WTC11 (cell line): ENCODE data around the gene NRXN3. TPM values are rescaled to one million over a fixed set of nuclear protein-coding genes. Genes with fewer than 3 reads are reported as not detected.

Source experiments
- ATAC-seq: fragments of 200-7000 bp; cut with Tn5 transposase; 2 replicates; pipeline ENCODE4 v1.10.0; 2021; ENCODE audit warnings: mild to moderate bottlenecking, moderate library complexity
- CTCF ChIA-PET: fragments of 300-600 bp; sonication (Branson Sonifier 250); formaldehyde crosslinking; loops from one replicate; lab custom pipeline; 2021; ENCODE audit warnings: antibody characterized with exemption; lab: Charles Lee
- POLR2A ChIA-PET: fragments of 350-600 bp; sonication (Branson Sonifier 250); formaldehyde crosslinking; loops from one replicate; lab custom pipeline; 2021; ENCODE audit warnings: antibody characterized with exemption; lab: Charles Lee
- DNase-seq: peaks from one replicate; pipeline ENCODE4 v3.0.0; 2021; ENCODE audit warnings: low spot score
- H3K27ac Mint-ChIP-seq: 2 replicates; pipeline ENCODE4 v1.8.0; 2021; ENCODE audit warnings: mixed read lengths
- H3K27me3 Mint-ChIP-seq: 2 replicates; pipeline ENCODE4 v1.8.0; 2021; ENCODE audit warnings: low read depth, mild to moderate bottlenecking, moderate library complexity, mixed read lengths
- H3K36me3 Mint-ChIP-seq: 2 replicates; pipeline ENCODE4 v1.8.0; 2021; ENCODE audit warnings: mixed read lengths
- H3K4me1 Mint-ChIP-seq: 2 replicates; pipeline ENCODE4 v1.8.0; 2022; ENCODE audit warnings: mixed read lengths
- H3K4me3 Mint-ChIP-seq: 2 replicates; pipeline ENCODE4 v1.8.0; 2021; ENCODE audit warnings: mild to moderate bottlenecking, moderate library complexity, mixed read lengths
- H3K9me3 Mint-ChIP-seq: 2 replicates; pipeline ENCODE4 v1.8.0; 2021; ENCODE audit warnings: mixed read lengths
- CREB1 ChIP-seq: sonication (generic); formaldehyde crosslinking; IDR thresholded peaks from 2 replicates; pipeline ENCODE4 v1.8.0; 2023; ENCODE audit warnings: mild to moderate bottlenecking, missing genetic modification reagents
- ESRRA ChIP-seq: sonication (generic); formaldehyde crosslinking; IDR thresholded peaks from 2 replicates; pipeline ENCODE4 v1.8.1; 2022; ENCODE audit warnings: mild to moderate bottlenecking, missing genetic modification reagents, borderline replicate concordance
- GABPB1 ChIP-seq: sonication (generic); formaldehyde crosslinking; IDR thresholded peaks from 2 replicates; pipeline ENCODE4 v1.8.1; 2023; ENCODE audit warnings: mild to moderate bottlenecking, missing genetic modification reagents
- GRHL2 ChIP-seq: fragments of 250-450 bp; sonication (Bioruptor Pico); IDR thresholded peaks from 2 replicates; pipeline ENCODE4 v1.8.0; 2022; ENCODE audit warnings: mild to moderate bottlenecking, moderate library complexity; ENCODE audit not compliant: insufficient replicate concordance, severe bottlenecking
- NR2C2 ChIP-seq: sonication (generic); formaldehyde crosslinking; IDR thresholded peaks from 2 replicates; pipeline ENCODE4 v1.8.0; 2022; ENCODE audit warnings: mild to moderate bottlenecking, missing genetic modification reagents
- OVOL2 ChIP-seq: fragments of 250-450 bp; sonication (Bioruptor Pico); IDR thresholded peaks from 2 replicates; pipeline ENCODE4 v1.9.0; 2021; ENCODE audit warnings: mild to moderate bottlenecking, borderline replicate concordance
- RELA ChIP-seq: sonication (generic); formaldehyde crosslinking; IDR thresholded peaks from 2 replicates; pipeline ENCODE4 v1.8.1; 2022; ENCODE audit warnings: missing genetic modification reagents, mild to moderate bottlenecking, borderline replicate concordance
- RORB ChIP-seq: fragments of 250-450 bp; sonication (Bioruptor Pico); IDR thresholded peaks from 2 replicates; pipeline ENCODE4 v1.9.0; 2021; ENCODE audit warnings: mild to moderate bottlenecking
- TEAD1 ChIP-seq: sonication (generic); formaldehyde crosslinking; IDR thresholded peaks from 2 replicates; pipeline ENCODE4 v1.8.0; 2022; ENCODE audit warnings: mild to moderate bottlenecking, missing genetic modification reagents
- ZNF263 ChIP-seq: sonication (generic); formaldehyde crosslinking; IDR thresholded peaks from 2 replicates; pipeline ENCODE4 v1.8.1; 2022; ENCODE audit warnings: low read depth, mild to moderate bottlenecking, moderate library complexity, missing genetic modification reagents
- ZNF396 ChIP-seq: fragments of 250-450 bp; sonication (Bioruptor Pico); IDR thresholded peaks from 2 replicates; pipeline ENCODE4 v1.8.0; 2021; ENCODE audit warnings: mild to moderate bottlenecking, moderate library complexity, borderline replicate concordance
- total RNA-seq: library from RNA; stranded (reverse); gene quantifications from 3 replicates; pipeline ENCODE4 v1.2.3, GENCODE V29; 2021
- TF ChIP-seq, protein P1 (sequence below): fragments of 250-450 bp; sonication (Bioruptor Pico); conservative IDR thresholded peaks from 2 replicates; pipeline ENCODE4 v1.9.0; 2021; ENCODE audit warnings: mild to moderate bottlenecking
- TF ChIP-seq, protein P2 (sequence below): sonication (generic); formaldehyde crosslinking; IDR thresholded peaks from 2 replicates; pipeline ENCODE4 v1.8.1; 2023; ENCODE audit warnings: mild to moderate bottlenecking, missing genetic modification reagents
- TF ChIP-seq, protein P3 (sequence below): fragments of 200-600 bp; IDR thresholded peaks from 2 replicates; pipeline ENCODE4 v1.8.0; 2022; ENCODE audit warnings: antibody characterized with exemption
- TF ChIP-seq, protein P4 (sequence below): fragments of 250-450 bp; sonication (Bioruptor Pico); IDR thresholded peaks from 2 replicates; pipeline ENCODE4 v1.9.0; 2021; ENCODE audit warnings: mild to moderate bottlenecking
- TF ChIP-seq, protein P5 (sequence below): sonication (generic); formaldehyde crosslinking; IDR thresholded peaks from 2 replicates; pipeline ENCODE4 v1.8.1; 2023; ENCODE audit warnings: mild to moderate bottlenecking, missing genetic modification reagents, moderate library complexity
- TF ChIP-seq, protein P6 (sequence below): sonication (generic); formaldehyde crosslinking; IDR thresholded peaks from 2 replicates; pipeline ENCODE4 v1.8.1; 2022; ENCODE audit warnings: mild to moderate bottlenecking, missing genetic modification reagents, moderate library complexity, borderline replicate concordance
- TF ChIP-seq, protein P7 (sequence below): sonication (generic); formaldehyde crosslinking; conservative IDR thresholded peaks from 2 replicates; pipeline ENCODE4 v1.8.1; 2023; ENCODE audit warnings: mild to moderate bottlenecking, low read depth, missing genetic modification reagents, moderate library complexity
- TF ChIP-seq, protein P8 (sequence below): sonication (generic); formaldehyde crosslinking; IDR thresholded peaks from 2 replicates; pipeline ENCODE4 v1.8.0; 2022; ENCODE audit warnings: mild to moderate bottlenecking, missing genetic modification reagents

The NRXN3 gene
- total RNA-seq, 1 experiment from 2014 or later: 3.0 TPM

DNA sequence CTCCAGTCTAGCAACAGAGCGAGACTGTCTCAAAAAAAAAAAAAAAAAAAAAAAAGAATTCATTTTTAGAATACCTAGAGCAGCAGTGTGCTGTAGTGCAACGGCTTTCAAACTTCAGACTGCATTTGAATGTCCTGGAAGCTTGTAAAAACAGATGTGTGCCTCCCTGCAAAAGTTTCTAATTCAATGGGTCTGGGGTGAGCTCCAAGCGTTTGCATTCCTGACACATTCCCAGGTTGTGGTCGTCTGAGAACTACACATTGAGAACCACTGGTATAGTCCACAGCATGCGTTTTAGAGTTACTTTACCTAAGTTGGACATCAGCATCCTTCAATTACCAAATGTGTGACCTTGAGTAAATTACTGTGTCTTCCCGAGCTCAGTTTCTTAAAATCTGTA is 816.8 kb downstream of the NRXN3 start:
- no peaks in the 10 kb centered on the region for H3K36me3 Mint-ChIP-seq
- H3K4me3 Mint-ChIP-seq: no peak overlapping the region
- no peaks in the 10 kb centered on the region for H3K9me3 Mint-ChIP-seq
- ATAC-seq (peak; percentile 63), DNase-seq (no peak)
- POLR2A ChIA-PET: no interaction called here
- no peak overlapping the region for H3K27ac Mint-ChIP-seq
- CTCF ChIA-PET: interaction anchor here (1.8 kb wide), 1 partner anchor 53 kb away, joined by 8 read pairs; no protein-coding TSS in a partner anchor
- H3K27me3 Mint-ChIP-seq: peaks cover 44% of the 10 kb centered on the region
- TF ChIP-seq RELA: no peak
- TF ChIP-seq ZNF263: no peak
- TF ChIP-seq, protein P1, sequence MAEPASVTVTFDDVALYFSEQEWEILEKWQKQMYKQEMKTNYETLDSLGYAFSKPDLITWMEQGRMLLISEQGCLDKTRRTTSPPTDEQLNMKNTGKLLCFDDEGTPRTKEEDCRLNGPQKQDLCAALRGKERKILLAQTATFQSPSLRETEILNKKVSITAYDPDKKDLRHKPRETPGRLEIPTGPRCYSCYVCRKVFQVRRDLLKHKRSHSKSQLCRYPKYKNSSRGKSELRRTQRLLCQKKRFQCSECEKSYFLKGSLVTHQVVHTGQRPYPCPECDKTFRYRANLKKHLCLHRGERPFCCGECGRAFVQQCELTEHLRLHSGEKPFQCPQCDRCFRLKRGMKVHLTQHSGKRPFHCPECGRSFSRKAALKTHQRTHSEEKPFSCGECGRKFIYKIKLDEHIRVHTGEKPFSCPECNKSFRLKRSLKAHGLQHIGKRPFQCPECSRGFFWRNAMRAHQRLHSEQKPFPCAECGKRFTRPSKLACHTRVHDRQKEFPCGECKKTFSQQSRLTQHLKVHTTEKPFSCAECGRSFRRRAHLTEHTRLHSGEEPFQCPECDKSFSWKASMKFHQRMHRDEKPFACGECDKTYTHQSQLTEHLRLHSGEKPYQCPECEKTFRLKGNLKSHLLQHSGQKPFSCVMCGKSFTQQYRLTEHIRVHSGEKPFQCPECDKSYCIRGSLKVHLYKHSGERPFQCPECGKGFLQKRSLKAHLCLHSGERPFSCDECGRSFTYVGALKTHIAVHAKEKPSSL (CRISPR knock-in tag): no peak
- TF ChIP-seq NR2C2 (CRISPR knock-in tag): no peak
- TF ChIP-seq, protein P2, sequence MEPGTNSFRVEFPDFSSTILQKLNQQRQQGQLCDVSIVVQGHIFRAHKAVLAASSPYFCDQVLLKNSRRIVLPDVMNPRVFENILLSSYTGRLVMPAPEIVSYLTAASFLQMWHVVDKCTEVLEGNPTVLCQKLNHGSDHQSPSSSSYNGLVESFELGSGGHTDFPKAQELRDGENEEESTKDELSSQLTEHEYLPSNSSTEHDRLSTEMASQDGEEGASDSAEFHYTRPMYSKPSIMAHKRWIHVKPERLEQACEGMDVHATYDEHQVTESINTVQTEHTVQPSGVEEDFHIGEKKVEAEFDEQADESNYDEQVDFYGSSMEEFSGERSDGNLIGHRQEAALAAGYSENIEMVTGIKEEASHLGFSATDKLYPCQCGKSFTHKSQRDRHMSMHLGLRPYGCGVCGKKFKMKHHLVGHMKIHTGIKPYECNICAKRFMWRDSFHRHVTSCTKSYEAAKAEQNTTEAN (CRISPR knock-in tag): no peak
- no peak for TF ChIP-seq TEAD1 (CRISPR knock-in tag)
- TF ChIP-seq CREB1 (CRISPR knock-in tag): no peak
- TF ChIP-seq, protein P3, sequence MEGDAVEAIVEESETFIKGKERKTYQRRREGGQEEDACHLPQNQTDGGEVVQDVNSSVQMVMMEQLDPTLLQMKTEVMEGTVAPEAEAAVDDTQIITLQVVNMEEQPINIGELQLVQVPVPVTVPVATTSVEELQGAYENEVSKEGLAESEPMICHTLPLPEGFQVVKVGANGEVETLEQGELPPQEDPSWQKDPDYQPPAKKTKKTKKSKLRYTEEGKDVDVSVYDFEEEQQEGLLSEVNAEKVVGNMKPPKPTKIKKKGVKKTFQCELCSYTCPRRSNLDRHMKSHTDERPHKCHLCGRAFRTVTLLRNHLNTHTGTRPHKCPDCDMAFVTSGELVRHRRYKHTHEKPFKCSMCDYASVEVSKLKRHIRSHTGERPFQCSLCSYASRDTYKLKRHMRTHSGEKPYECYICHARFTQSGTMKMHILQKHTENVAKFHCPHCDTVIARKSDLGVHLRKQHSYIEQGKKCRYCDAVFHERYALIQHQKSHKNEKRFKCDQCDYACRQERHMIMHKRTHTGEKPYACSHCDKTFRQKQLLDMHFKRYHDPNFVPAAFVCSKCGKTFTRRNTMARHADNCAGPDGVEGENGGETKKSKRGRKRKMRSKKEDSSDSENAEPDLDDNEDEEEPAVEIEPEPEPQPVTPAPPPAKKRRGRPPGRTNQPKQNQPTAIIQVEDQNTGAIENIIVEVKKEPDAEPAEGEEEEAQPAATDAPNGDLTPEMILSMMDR: no peak
- TF ChIP-seq RORB (CRISPR knock-in tag): no peak
- TF ChIP-seq, protein P4, sequence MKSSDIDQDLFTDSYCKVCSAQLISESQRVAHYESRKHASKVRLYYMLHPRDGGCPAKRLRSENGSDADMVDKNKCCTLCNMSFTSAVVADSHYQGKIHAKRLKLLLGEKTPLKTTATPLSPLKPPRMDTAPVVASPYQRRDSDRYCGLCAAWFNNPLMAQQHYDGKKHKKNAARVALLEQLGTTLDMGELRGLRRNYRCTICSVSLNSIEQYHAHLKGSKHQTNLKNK (CRISPR knock-in tag): no peak
- TF ChIP-seq, protein P5, sequence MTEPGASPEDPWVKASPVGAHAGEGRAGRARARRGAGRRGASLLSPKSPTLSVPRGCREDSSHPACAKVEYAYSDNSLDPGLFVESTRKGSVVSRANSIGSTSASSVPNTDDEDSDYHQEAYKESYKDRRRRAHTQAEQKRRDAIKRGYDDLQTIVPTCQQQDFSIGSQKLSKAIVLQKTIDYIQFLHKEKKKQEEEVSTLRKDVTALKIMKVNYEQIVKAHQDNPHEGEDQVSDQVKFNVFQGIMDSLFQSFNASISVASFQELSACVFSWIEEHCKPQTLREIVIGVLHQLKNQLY (CRISPR knock-in tag): no peak
- no peak for TF ChIP-seq ESRRA
- TF ChIP-seq, protein P6, sequence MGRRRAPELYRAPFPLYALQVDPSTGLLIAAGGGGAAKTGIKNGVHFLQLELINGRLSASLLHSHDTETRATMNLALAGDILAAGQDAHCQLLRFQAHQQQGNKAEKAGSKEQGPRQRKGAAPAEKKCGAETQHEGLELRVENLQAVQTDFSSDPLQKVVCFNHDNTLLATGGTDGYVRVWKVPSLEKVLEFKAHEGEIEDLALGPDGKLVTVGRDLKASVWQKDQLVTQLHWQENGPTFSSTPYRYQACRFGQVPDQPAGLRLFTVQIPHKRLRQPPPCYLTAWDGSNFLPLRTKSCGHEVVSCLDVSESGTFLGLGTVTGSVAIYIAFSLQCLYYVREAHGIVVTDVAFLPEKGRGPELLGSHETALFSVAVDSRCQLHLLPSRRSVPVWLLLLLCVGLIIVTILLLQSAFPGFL: no peak
- peaks cover 13% of the 10 kb centered on the region for H3K4me1 Mint-ChIP-seq

DNA sequence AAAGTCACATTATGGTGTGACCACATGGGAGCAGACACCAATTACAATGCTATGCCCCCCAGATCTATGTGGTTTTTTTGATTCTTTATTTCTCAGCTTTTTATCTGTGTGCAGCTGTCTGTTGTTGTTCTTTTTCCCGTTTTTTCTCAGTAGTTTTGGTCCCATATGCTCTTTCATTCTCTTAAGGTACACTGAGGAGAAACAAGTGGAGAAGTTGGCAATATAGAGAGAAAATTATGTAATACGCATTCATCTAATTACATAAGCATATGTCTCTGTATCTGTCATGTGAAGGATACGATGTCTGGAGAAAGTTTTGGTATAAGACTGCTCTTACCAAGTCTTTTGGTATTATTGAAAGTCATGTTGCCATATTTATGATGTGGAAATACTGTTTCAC is 819.0 kb downstream of the NRXN3 start:
- Mint-ChIP-seq H3K9me3 (no peaks in the 10 kb centered on the region), H3K27me3 (peaks cover 29% of the 10 kb centered on the region)
- DNase-seq (no peak), ATAC-seq (no peak)
- CTCF ChIA-PET: no interaction called here
- TF ChIP-seq GRHL2 (CRISPR knock-in tag) (no peak), OVOL2 (CRISPR knock-in tag) (no peak), GABPB1 (CRISPR knock-in tag) (no peak), ZNF396 (no peak)
- TF ChIP-seq, protein P6: no peak
- TF ChIP-seq, protein P7, sequence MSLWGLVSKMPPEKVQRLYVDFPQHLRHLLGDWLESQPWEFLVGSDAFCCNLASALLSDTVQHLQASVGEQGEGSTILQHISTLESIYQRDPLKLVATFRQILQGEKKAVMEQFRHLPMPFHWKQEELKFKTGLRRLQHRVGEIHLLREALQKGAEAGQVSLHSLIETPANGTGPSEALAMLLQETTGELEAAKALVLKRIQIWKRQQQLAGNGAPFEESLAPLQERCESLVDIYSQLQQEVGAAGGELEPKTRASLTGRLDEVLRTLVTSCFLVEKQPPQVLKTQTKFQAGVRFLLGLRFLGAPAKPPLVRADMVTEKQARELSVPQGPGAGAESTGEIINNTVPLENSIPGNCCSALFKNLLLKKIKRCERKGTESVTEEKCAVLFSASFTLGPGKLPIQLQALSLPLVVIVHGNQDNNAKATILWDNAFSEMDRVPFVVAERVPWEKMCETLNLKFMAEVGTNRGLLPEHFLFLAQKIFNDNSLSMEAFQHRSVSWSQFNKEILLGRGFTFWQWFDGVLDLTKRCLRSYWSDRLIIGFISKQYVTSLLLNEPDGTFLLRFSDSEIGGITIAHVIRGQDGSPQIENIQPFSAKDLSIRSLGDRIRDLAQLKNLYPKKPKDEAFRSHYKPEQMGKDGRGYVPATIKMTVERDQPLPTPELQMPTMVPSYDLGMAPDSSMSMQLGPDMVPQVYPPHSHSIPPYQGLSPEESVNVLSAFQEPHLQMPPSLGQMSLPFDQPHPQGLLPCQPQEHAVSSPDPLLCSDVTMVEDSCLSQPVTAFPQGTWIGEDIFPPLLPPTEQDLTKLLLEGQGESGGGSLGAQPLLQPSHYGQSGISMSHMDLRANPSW: no peak
- TF ChIP-seq, protein P8, sequence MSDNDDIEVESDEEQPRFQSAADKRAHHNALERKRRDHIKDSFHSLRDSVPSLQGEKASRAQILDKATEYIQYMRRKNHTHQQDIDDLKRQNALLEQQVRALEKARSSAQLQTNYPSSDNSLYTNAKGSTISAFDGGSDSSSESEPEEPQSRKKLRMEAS (CRISPR knock-in tag): no peak
- TF ChIP-seq, all 79 proteins: peak for 0
- Mint-ChIP-seq H3K4me1 (peaks cover 13% of the 10 kb centered on the region), H3K27ac (no peak overlapping the region), H3K4me3 (no peak overlapping the region), H3K36me3 (no peaks in the 10 kb centered on the region)
- POLR2A ChIA-PET: no interaction called here
